Spleen (tissue), 11 donors: ENCODE measurements around the gene DENND1C. TPM values are rescaled to one million over a fixed set of nuclear protein-coding genes. Genes with fewer than 3 reads are reported as not detected.
A peak's percentile ranks its signal among the peaks of the same experiment; 100 is the strongest.

Source experiments
- DNase-seq: peaks from one replicate; pipeline ENCODE4 v3.0.0-alpha.2; 2020
- H3K27ac ChIP-seq, 8 donors: fragments of 200-600 bp; sonication (generic) in 7 of 8; 1 replicate in 4 of 8; 2 replicates in 4 of 8; pipeline versions ENCODE4 v1.5.0 to v1.8.0; 2016 to 2021; ENCODE audit warnings: inconsistent platforms in 4 of 8, mild to moderate bottlenecking in 4 of 8, moderate library complexity in 1 of 8
- H3K27me3 ChIP-seq, 7 donors: fragments of 200-600 bp; sonication (generic) in 6 of 7; replicated peaks in 1 of 7; 1 replicate in 4 of 7; 2 replicates in 3 of 7; pipeline versions ENCODE4 v1.5.0 to v1.8.0; 2016 to 2021; ENCODE audit warnings: inconsistent platforms in 3 of 7, mild to moderate bottlenecking in 1 of 7
- H3K36me3 ChIP-seq, 6 donors: fragments of 200-600 bp; sonication (generic) in 5 of 6; 1 replicate in 4 of 6; 2 replicates in 2 of 6; pipeline versions ENCODE4 v1.5.0 to v1.8.0; 2016 to 2021; ENCODE audit warnings: inconsistent platforms in 2 of 6
- H3K4me1 ChIP-seq, 6 donors: fragments of 200-600 bp; sonication (generic) in 5 of 6; 1 replicate in 3 of 6; 2 replicates in 3 of 6; pipeline versions ENCODE4 v1.5.0 to v1.8.0; 2016 to 2021; ENCODE audit warnings: inconsistent platforms in 3 of 6
- H3K4me3 ChIP-seq, 8 donors: fragments of 200-600 bp; sonication (generic) in 7 of 8; 1 replicate in 4 of 8; 2 replicates in 4 of 8; pipeline versions ENCODE4 v1.5.0 to v1.8.0; 2016 to 2021; ENCODE audit warnings: inconsistent platforms in 4 of 8, mild to moderate bottlenecking in 4 of 8, moderate library complexity in 2 of 8
- H3K9me3 ChIP-seq, 8 donors: fragments of 200-600 bp; sonication (generic) in 7 of 8; 1 replicate in 4 of 8; 2 replicates in 4 of 8; pipeline versions ENCODE4 v1.5.0 to v1.8.0; 2016 to 2021; ENCODE audit warnings: inconsistent platforms in 4 of 8
- POLR2A ChIP-seq, 3 donors: fragments of 450-650 bp; IDR thresholded peaks; one replicate each; pipeline ENCODE4 v1.5.1; 2017; ENCODE audit warnings: antibody characterized with exemption in 3 of 3, mild to moderate bottlenecking in 1 of 3
- POLR2AphosphoS5 ChIP-seq, 3 donors: sonication (generic); formaldehyde crosslinking; IDR thresholded peaks; one replicate each; pipeline ENCODE4 v1.5.1; 2017; ENCODE audit warnings: antibody characterized with exemption in 3 of 3
- WGBS, 5 donors: extraction: QIAGEN DNeasy Blood & Tissue Kit in 3 of 5; methylation state at CpG; one replicate each; pipeline versions ENCODE4 v1.1.5 to v1.1.7; 2013 to 2018; 5-methylcytosine and 5-hydroxymethylcytosine counted together
- intact Hi-C: fragments of 100-400 bp; cut with DNase I; formaldehyde crosslinking; loops from one replicate; pipeline ENCODE4 v1.15.0; 2023; ENCODE audit warnings: low total_unique reads
- polyA plus RNA-seq, 3 donors: library from polyadenylated mRNA; stranded (reverse); fragments of 200-250 nt; gene quantifications; one replicate each; pipeline ENCODE4 v1.2.1, GENCODE V29; 2013
- small RNA-seq, 4 donors: library from RNA; depleted of rRNA; stranded (forward); fragments of <200 nt; gene quantifications; one replicate each; pipeline ENCODE3, GENCODE V24; 2016
- total RNA-seq, 7 donors: library from RNA; depleted of rRNA in 3 of 7; stranded (reverse); fragments of >200 nt in 3 of 7; fragmentation: NEBNext Ultra II Directional in 4 of 7; extraction: Animal tissue kit (Norgen Biotek cat#: 25700) in 4 of 7; gene quantifications; one replicate each; pipeline versions ENCODE4 v1.1.0 to v1.2.1, GENCODE V29; 2016 to 2021
- TF ChIP-seq, protein P1 (sequence below), 11 experiments: fragments of 200-600 bp in 7 of 11; fragments of 450-650 bp in 4 of 11; sonication (generic) in 4 of 11; IDR thresholded peaks in 8 of 11; conservative IDR thresholded peaks in 3 of 11; 1 replicate in 7 of 11; 2 replicates in 4 of 11; pipeline versions ENCODE4 v1.4.0 to v1.8.0; 2016 to 2021; ENCODE audit warnings: antibody characterized with exemption in 11 of 11, inconsistent platforms in 4 of 11, mild to moderate bottlenecking in 1 of 11
- donor health status: healthy with polysubstance abuse.
- donor health status: DM: no; HTN: no; CAD: no; lungs with moderate emphysema.
- donor health status: DM: no; HTN: no; CAD: no.
- donor health status: Bipolar disorder and iron deficiency.
- donor health status: healthy.
- donor health status: DM: no; HTN: no; CAD: no.
- donor health status: DM: yes; HTN: yes; CAD: no.

Gene DENND1C
- total and polyA plus RNA-seq, 10 donors: 36.8 to 70.9 (median 61.1) TPM

DNA sequence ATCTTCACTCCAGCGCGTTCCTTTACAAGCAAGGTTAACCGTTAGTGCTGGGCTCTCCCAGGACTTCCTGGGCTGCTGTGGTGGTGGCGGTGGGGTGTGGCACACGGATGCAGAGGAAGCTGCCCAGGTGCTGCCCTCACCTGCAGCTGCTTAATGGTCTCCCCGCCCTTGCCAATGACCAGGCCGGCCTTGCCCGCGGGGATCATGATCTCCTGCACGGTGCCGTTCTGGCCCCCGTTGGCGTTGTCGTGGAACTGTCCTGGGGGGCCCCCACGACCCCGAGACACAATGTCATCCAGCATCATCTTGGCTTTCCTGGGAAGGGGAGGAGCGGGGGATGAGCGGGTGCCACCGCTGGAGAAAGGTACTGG is 63.0 kb downstream of the DENND1C start:
- TF ChIP-seq POLR2A (IDR thresholded peaks at IDR 0.05) (no peak), POLR2AphosphoS5 (IDR thresholded peaks at IDR 0.05) (peak in 1 of 3 donors; percentile 37)
- TF ChIP-seq, protein P1, sequence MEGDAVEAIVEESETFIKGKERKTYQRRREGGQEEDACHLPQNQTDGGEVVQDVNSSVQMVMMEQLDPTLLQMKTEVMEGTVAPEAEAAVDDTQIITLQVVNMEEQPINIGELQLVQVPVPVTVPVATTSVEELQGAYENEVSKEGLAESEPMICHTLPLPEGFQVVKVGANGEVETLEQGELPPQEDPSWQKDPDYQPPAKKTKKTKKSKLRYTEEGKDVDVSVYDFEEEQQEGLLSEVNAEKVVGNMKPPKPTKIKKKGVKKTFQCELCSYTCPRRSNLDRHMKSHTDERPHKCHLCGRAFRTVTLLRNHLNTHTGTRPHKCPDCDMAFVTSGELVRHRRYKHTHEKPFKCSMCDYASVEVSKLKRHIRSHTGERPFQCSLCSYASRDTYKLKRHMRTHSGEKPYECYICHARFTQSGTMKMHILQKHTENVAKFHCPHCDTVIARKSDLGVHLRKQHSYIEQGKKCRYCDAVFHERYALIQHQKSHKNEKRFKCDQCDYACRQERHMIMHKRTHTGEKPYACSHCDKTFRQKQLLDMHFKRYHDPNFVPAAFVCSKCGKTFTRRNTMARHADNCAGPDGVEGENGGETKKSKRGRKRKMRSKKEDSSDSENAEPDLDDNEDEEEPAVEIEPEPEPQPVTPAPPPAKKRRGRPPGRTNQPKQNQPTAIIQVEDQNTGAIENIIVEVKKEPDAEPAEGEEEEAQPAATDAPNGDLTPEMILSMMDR (IDR thresholded peaks at IDR 0.05 in 8 of 11, conservative IDR thresholded peaks at IDR 0.05 in 3 of 11): no peak
- no peaks in the 10 kb centered on the region for H3K27me3 ChIP-seq
- H3K36me3 ChIP-seq: peaks cover 3 to 88% (median 79%) of the 10 kb centered on the region in 6 donors
- 92 to 95% (median 94%) methylated on average over 17 to 19 of the region's 19 CpGs for WGBS, 5 donors
- peaks cover 10 to 46% (median 23%) of the 10 kb centered on the region in 6 donors for H3K4me1 ChIP-seq
- DNase-seq: no peak
- intact Hi-C loops: no loop called here
- no peak overlapping the region for H3K4me3 ChIP-seq
- no peaks in the 10 kb centered on the region for H3K9me3 ChIP-seq
- H3K27ac ChIP-seq: no peak overlapping the region

DNA sequence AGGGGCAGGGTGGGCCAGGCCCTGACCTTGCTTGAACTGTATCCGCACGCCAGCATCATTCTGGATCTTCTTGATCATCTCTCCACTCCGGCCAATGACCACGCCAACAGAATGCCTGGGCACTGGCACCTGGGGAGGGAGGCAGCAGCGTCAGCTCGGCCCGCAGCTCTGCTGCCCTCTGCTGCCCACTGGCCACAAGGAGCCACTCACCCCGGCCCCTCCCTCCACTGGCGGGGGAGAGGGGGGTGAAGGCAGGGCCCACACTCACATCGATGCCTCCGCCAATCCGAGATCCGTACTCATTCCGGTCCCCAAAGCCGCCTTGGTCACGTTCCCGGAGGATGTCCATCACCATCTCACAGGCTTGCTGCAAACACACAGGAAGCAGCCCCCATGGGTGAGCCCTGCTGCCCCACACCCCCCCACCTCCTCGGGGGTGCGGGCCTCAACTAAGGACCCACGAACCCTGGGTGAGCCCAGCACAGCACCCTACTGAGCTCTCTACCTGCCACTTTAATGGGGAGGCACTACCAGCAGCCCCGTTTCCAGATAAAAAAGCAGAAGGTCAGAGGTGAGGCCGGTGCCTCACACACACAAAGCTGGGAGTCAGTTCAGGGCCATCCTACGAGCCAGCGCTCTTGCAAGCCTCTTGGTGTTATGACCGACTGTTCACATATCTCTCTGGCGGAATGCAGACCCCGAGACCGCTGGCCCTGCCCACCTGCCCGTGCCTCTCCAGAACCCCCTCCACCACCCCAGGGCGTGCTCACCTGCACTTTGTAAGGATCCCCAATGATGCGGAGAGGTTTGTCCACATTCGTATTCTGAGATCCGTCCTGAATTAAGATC is 63.6 kb downstream of the DENND1C start:
- no peak for DNase-seq
- Histone ChIP-seq H3K36me3 (peaks cover 3 to 94% (median 80%) of the 10 kb centered on the region in 6 donors), H3K9me3 (no peaks in the 10 kb centered on the region), H3K27me3 (no peaks in the 10 kb centered on the region), H3K4me1 (peaks cover 4 to 40% (median 17%) of the 10 kb centered on the region in 6 donors), H3K4me3 (no peak overlapping the region), H3K27ac (no peak overlapping the region)
- intact Hi-C loops: no loop called here
- WGBS, 5 donors: 75 to 88% (median 86%) methylated on average over 32 to 33 of the region's 33 CpGs
- TF ChIP-seq POLR2A (IDR thresholded peaks at IDR 0.05): no peak
- TF ChIP-seq, protein P1 (IDR thresholded peaks at IDR 0.05 in 8 of 11, conservative IDR thresholded peaks at IDR 0.05 in 3 of 11): peak in 1 of 11 experiments; percentile 41
- peak in 1 of 3 donors; percentile 64 for TF ChIP-seq POLR2AphosphoS5 (IDR thresholded peaks at IDR 0.05)

Small RNA genes within 50 kb of the gene (small RNA-seq; reads per million reads assigned to genes)
- gene AC010503.2: 0 reads per million in 4 donors

Other genes starting within 250 kb of the DENND1C start
- 10 to 100 TPM; 18.9 to 57.2 (median 41.3) TPM for gene MLLT1, start 201.8 kb downstream of the DENND1C start, total RNA-seq
- gene MLLT1, start 201.8 kb downstream of the DENND1C start, polyA plus RNA-seq: 10 to 100 TPM; 10.1 to 20.6 (median 15.0) TPM
- under 1 TPM in 2 of 7 donors, not detected in 5; 0.23 to 0.66 TPM for gene ACER1, start 148.2 kb downstream of the DENND1C start, total RNA-seq
- gene ACER1, start 148.2 kb downstream of the DENND1C start, polyA plus RNA-seq: under 1 TPM; 0.11 to 0.19 (median 0.12) TPM
- 10 to 100 TPM; 45.3 to 68.6 (median 53.7) TPM for gene CLPP, start 120.3 kb downstream of the DENND1C start, total RNA-seq
- gene CLPP, start 120.3 kb downstream of the DENND1C start, polyA plus RNA-seq: 10 to 100 TPM; 43.6 to 66.4 (median 55.9) TPM
- gene ALKBH7, start 109.0 kb downstream of the DENND1C start, total RNA-seq: 10 to 100 TPM; 35.5 to 50.6 (median 42.5) TPM
- 10 to 100 TPM; 64.6 to 80.3 (median 68.3) TPM for gene ALKBH7, start 109.0 kb downstream of the DENND1C start, polyA plus RNA-seq
- gene PSPN, start 105.9 kb downstream of the DENND1C start, total RNA-seq: 1 to 10 TPM; 1.3 to 2.2 (median 1.9) TPM
- 1 to 10 TPM in 1 of 3 donors, under 1 TPM in 2; 0.43 to 1.2 (median 0.53) TPM for gene PSPN, start 105.9 kb downstream of the DENND1C start, polyA plus RNA-seq
- gene GTF2F1, start 88.6 kb downstream of the DENND1C start, total RNA-seq: 10 to 100 TPM; 35.1 to 51.4 (median 42.3) TPM
- gene GTF2F1, start 88.6 kb downstream of the DENND1C start, polyA plus RNA-seq: 10 to 100 TPM; 28.3 to 43.7 (median 35.2) TPM
- 100 to 1,000 TPM in 6 of 7 donors, 10 to 100 TPM in 1; 89.4 to 174 (median 155) TPM for gene KHSRP, start 57.0 kb downstream of the DENND1C start, total RNA-seq
- gene KHSRP, start 57.0 kb downstream of the DENND1C start, polyA plus RNA-seq: 100 to 1,000 TPM in 1 of 3 donors, 10 to 100 TPM in 2; 35.8 to 139 (median 55.3) TPM
- gene SLC25A41, start 48.0 kb downstream of the DENND1C start, total RNA-seq: under 1 TPM in 1 of 7 donors, not detected in 6; 0.58 TPM
- gene SLC25A41, start 48.0 kb downstream of the DENND1C start, polyA plus RNA-seq: under 1 TPM; 0.18 to 0.77 (median 0.35) TPM
- 10 to 100 TPM; 14.9 to 39.6 (median 19.6) TPM for gene SLC25A23, start 22.0 kb downstream of the DENND1C start, total RNA-seq
- gene SLC25A23, start 22.0 kb downstream of the DENND1C start, polyA plus RNA-seq: 10 to 100 TPM in 2 of 3 donors, 1 to 10 TPM in 1; 7.5 to 11.4 (median 10.5) TPM
- gene CRB3, start 17.5 kb downstream of the DENND1C start, total RNA-seq: 1 to 10 TPM in 5 of 7 donors, not detected in 2; 1.1 to 2.0 (median 1.3) TPM
- gene CRB3, start 17.5 kb downstream of the DENND1C start, polyA plus RNA-seq: 1 to 10 TPM; 1.0 to 1.5 (median 1.1) TPM
- 10 to 100 TPM; 11.4 to 23.8 (median 20.7) TPM for gene TUBB4A, start 20.5 kb upstream of the DENND1C start, total RNA-seq
- 1 to 10 TPM; 1.7 to 7.2 (median 2.0) TPM for gene TUBB4A, start 20.5 kb upstream of the DENND1C start, polyA plus RNA-seq
- 1 to 10 TPM in 6 of 7 donors, under 1 TPM in 1; 0.72 to 4.1 (median 3.3) TPM for gene TNFSF9, start 49.2 kb upstream of the DENND1C start, total RNA-seq
- 1 to 10 TPM; 1.5 to 3.1 (median 2.7) TPM for gene TNFSF9, start 49.2 kb upstream of the DENND1C start, polyA plus RNA-seq
- 1 to 10 TPM in 6 of 7 donors, under 1 TPM in 1; 0.69 to 7.3 (median 3.0) TPM for gene CD70, start 109.4 kb upstream of the DENND1C start, total RNA-seq
- 1 to 10 TPM; 3.6 to 6.6 (median 3.9) TPM for gene CD70, start 109.4 kb upstream of the DENND1C start, polyA plus RNA-seq
- 10 to 100 TPM in 2 of 7 donors, 1 to 10 TPM in 5; 5.2 to 10.6 (median 8.2) TPM for gene TNFSF14, start 188.4 kb upstream of the DENND1C start, total RNA-seq
- 1 to 10 TPM in 2 of 3 donors, under 1 TPM in 1; 0.41 to 1.6 (median 1.1) TPM for gene TNFSF14, start 188.4 kb upstream of the DENND1C start, polyA plus RNA-seq
- gene C3, start 238.9 kb upstream of the DENND1C start, total RNA-seq: 10 to 100 TPM in 4 of 7 donors, 1 to 10 TPM in 3; 5.8 to 68.1 (median 19.7) TPM
- gene C3, start 238.9 kb upstream of the DENND1C start, polyA plus RNA-seq: 100 to 1,000 TPM in 1 of 3 donors, 10 to 100 TPM in 2; 31.0 to 182 (median 34.1) TPM